H9 (cell line): Measurements from ENCODE around the gene ZFAND3. TPM values are rescaled to one million over a fixed set of nuclear protein-coding genes. Genes with fewer than 3 reads are reported as not detected.

Experiments used
- DNase-seq: peaks from one replicate; pipeline ENCODE4 v3.0.0-alpha.2; 2017
- H2AFZ ChIP-seq: one replicate; pipeline ENCODE4 v1.6.1; 2013; ENCODE audit warnings: mild to moderate bottlenecking, low read length, control low read depth, moderate library complexity
- H2AK5ac ChIP-seq: 2 replicates; pipeline ENCODE4 v1.6.1; 2013; ENCODE audit warnings: low read length, control low read depth, mixed read lengths; ENCODE audit not compliant: insufficient read length
- H2BK120ac ChIP-seq: one replicate; pipeline ENCODE4 v1.6.1; 2013; ENCODE audit warnings: low read depth, mild to moderate bottlenecking, low read length, control low read depth, inconsistent platforms; ENCODE audit not compliant: poor library complexity, severe bottlenecking
- H2BK12ac ChIP-seq: 2 replicates; pipeline ENCODE4 v1.6.1; 2013; ENCODE audit warnings: low read length, control low read depth, mixed read lengths, low read depth; ENCODE audit not compliant: insufficient read length
- H2BK15ac ChIP-seq: 2 replicates; pipeline ENCODE4 v1.6.1; 2013; ENCODE audit warnings: low read depth, low read length, control low read depth
- H2BK20ac ChIP-seq: one replicate; pipeline ENCODE4 v1.6.1; 2013; ENCODE audit warnings: low read depth, mild to moderate bottlenecking, low read length, control low read depth, inconsistent platforms; ENCODE audit not compliant: poor library complexity, severe bottlenecking
- H2BK5ac ChIP-seq: 2 replicates; pipeline ENCODE4 v1.6.1; 2013; ENCODE audit warnings: low read length, control low read depth, mixed read lengths; ENCODE audit not compliant: insufficient read length
- H3K14ac ChIP-seq: 2 replicates; pipeline ENCODE4 v1.6.1; 2013; ENCODE audit warnings: low read length, control low read depth; ENCODE audit not compliant: insufficient read depth
- H3K18ac ChIP-seq: 2 replicates; pipeline ENCODE4 v1.6.1; 2013; ENCODE audit warnings: low read depth, mild to moderate bottlenecking, mixed read lengths, low read length, control low read depth; ENCODE audit not compliant: insufficient read length
- H3K23ac ChIP-seq: 2 replicates; pipeline ENCODE4 v1.6.1; 2013; ENCODE audit warnings: low read length, control low read depth, mixed read lengths, low read depth; ENCODE audit not compliant: insufficient read length
- H3K23me2 ChIP-seq: 2 replicates; pipeline ENCODE4 v1.6.1; 2013; ENCODE audit warnings: low read depth, mild to moderate bottlenecking, mixed read lengths, low read length, control low read depth; ENCODE audit not compliant: insufficient read length, poor library complexity, severe bottlenecking
- H3K27ac ChIP-seq: 2 replicates; pipeline ENCODE4 v1.5.1; 2013; ENCODE audit warnings: low read length, control low read depth, mixed read lengths, low read depth; ENCODE audit not compliant: insufficient read length
- H3K27me3 ChIP-seq: 2 replicates; pipeline ENCODE4 v1.6.1; 2013; ENCODE audit warnings: low read length, control low read depth, inconsistent platforms; ENCODE audit not compliant: insufficient read depth
- H3K4ac ChIP-seq: 2 replicates; pipeline ENCODE4 v1.6.1; 2013; ENCODE audit warnings: low read depth, mild to moderate bottlenecking, control low read depth, inconsistent platforms, low read length, moderate library complexity
- H3K4me1 ChIP-seq: 2 replicates; pipeline ENCODE4 v1.6.1; 2013; ENCODE audit warnings: low read length, control low read depth, inconsistent platforms; ENCODE audit not compliant: insufficient read depth
- H3K4me2 ChIP-seq: 2 replicates; pipeline ENCODE4 v1.6.1; 2013; ENCODE audit warnings: low read length, control low read depth, mixed read lengths; ENCODE audit not compliant: insufficient read length, insufficient read depth
- H3K56ac ChIP-seq: 2 replicates; pipeline ENCODE4 v1.6.1; 2013; ENCODE audit warnings: low read depth, mild to moderate bottlenecking, mixed read lengths, low read length, control low read depth; ENCODE audit not compliant: insufficient read length
- H3K79me1 ChIP-seq: 2 replicates; pipeline ENCODE4 v1.6.1; 2013; ENCODE audit warnings: low read depth, mild to moderate bottlenecking, moderate library complexity, low read length, control low read depth, inconsistent platforms; ENCODE audit not compliant: insufficient read depth, poor library complexity, severe bottlenecking
- H3K79me2 ChIP-seq: 2 replicates; pipeline ENCODE4 v1.6.1; 2013; ENCODE audit warnings: low read length, control low read depth, inconsistent platforms; ENCODE audit not compliant: insufficient read depth
- H3K9ac ChIP-seq: 2 replicates; pipeline ENCODE4 v1.6.1; 2013; ENCODE audit warnings: low read length, control low read depth, mixed read lengths; ENCODE audit not compliant: insufficient read length; ENCODE audit errors: extremely low read depth
- H3K9me3 ChIP-seq: one replicate; pipeline ENCODE4 v1.6.1; 2013; ENCODE audit warnings: low read depth, low read length, inconsistent platforms; ENCODE audit not compliant: control insufficient read depth
- H3T11ph ChIP-seq: one replicate; pipeline ENCODE4 v1.6.1; 2013; ENCODE audit warnings: mild to moderate bottlenecking, low read length, control low read depth, inconsistent platforms
- H4K20me1 ChIP-seq: one replicate; pipeline ENCODE4 v1.6.1; 2013; ENCODE audit not compliant: control insufficient read depth, insufficient read length, insufficient read depth
- H4K5ac ChIP-seq: 2 replicates; pipeline ENCODE4 v1.6.1; 2013; ENCODE audit warnings: low read depth, mild to moderate bottlenecking, mixed read lengths, low read length, control low read depth; ENCODE audit not compliant: insufficient read length
- H4K8ac ChIP-seq: replicated peaks from 2 replicates; pipeline ENCODE4 v1.6.1; 2013; ENCODE audit warnings: low read length, control low read depth, mixed read lengths, low read depth; ENCODE audit not compliant: insufficient read length
- H4K91ac ChIP-seq: 2 replicates; pipeline ENCODE4 v1.6.1; 2013; ENCODE audit warnings: low read depth, mild to moderate bottlenecking, moderate library complexity, mixed read lengths, low read length, control low read depth; ENCODE audit not compliant: insufficient read length
- H3K27ac Mint-ChIP-seq, 3 experiments: 2 replicates in 2 of 3; 3 replicates in 1 of 3; pipeline ENCODE4 v1.8.0; 2020 to 2021; ENCODE audit warnings: mixed read lengths in 3 of 3, mild to moderate bottlenecking in 1 of 3, moderate library complexity in 1 of 3
- H3K27me3 Mint-ChIP-seq: 2 replicates; pipeline ENCODE4 v1.8.0; 2021; ENCODE audit warnings: low read depth, mild to moderate bottlenecking, moderate library complexity, mixed read lengths
- H3K36me3 Mint-ChIP-seq, 3 experiments: 2 replicates in 2 of 3; 3 replicates in 1 of 3; pipeline ENCODE4 v1.8.0; 2020 to 2021; ENCODE audit warnings: low read depth in 3 of 3, mixed read lengths in 3 of 3; ENCODE audit not compliant: insufficient read depth in 1 of 3
- H3K4me1 Mint-ChIP-seq, 2 experiments: 2 replicates each; pipeline ENCODE4 v1.8.0; 2020; ENCODE audit warnings: mixed read lengths in 2 of 2
- H3K4me3 Mint-ChIP-seq, 2 experiments: 2 replicates in 1 of 2; 3 replicates in 1 of 2; pipeline ENCODE4 v1.8.0; 2020 to 2021; ENCODE audit warnings: mild to moderate bottlenecking in 2 of 2, mixed read lengths in 2 of 2, moderate library complexity in 1 of 2
- H3K9me3 Mint-ChIP-seq, 2 experiments: 2 replicates in 1 of 2; 3 replicates in 1 of 2; pipeline ENCODE4 v1.8.0; 2020; ENCODE audit warnings: mild to moderate bottlenecking in 2 of 2, mixed read lengths in 2 of 2, moderate library complexity in 1 of 2
- CTCF ChIP-seq: fragments of 200-600 bp; sonication (generic); conservative IDR thresholded peaks from 3 replicates; pipeline ENCODE4 v1.8.0; 2021; ENCODE audit warnings: antibody characterized with exemption, mild to moderate bottlenecking
- WGBS: extraction: QIAGEN DNeasy Blood & Tissue Kit; methylation state at CpG from one replicate; pipeline ENCODE4 v1.1.7; 2013; ENCODE audit warnings: missing lambda C conversion rate, low lambda C conversion rate, mixed read lengths; ENCODE audit not compliant: insufficient read length; ENCODE audit errors: extremely low coverage; 5-methylcytosine and 5-hydroxymethylcytosine counted together
- total RNA-seq: library from RNA; stranded (reverse); gene quantifications from 2 replicates; pipeline ENCODE4 v1.2.1, GENCODE V29; 2021

The ZFAND3 gene
- total RNA-seq, 1 experiment from 2014 or later: 57.7 TPM

GRCh38 chr6:38103921-38104320 lies 284.4 kb downstream of the ZFAND3 start:
- H3K56ac ChIP-seq: no peak overlapping the region
- no peak overlapping the region for H2AK5ac ChIP-seq
- Mint-ChIP-seq H3K4me3 (no peak overlapping the region), H3K27ac (no peak overlapping the region), H3K4me1 (no peaks in the 10 kb centered on the region), H3K27me3 (no peaks in the 10 kb centered on the region), H3K9me3 (no peaks in the 10 kb centered on the region), H3K36me3 (no peaks in the 10 kb centered on the region; a peak in 1 of 7 replicates)
- no peaks in the 10 kb centered on the region for H3K23me2 ChIP-seq
- H3K9ac ChIP-seq: no peak overlapping the region
- H2BK20ac ChIP-seq: no peak overlapping the region
- no peak for DNase-seq
- H3K4ac ChIP-seq: no peak overlapping the region
- H3K79me2 ChIP-seq: no peaks in the 10 kb centered on the region
- H3K23ac ChIP-seq: no peak overlapping the region
- WGBS: no CpG with 5 or more reads among the region's 3 CpGs
- H4K20me1 ChIP-seq: no peaks in the 10 kb centered on the region
- H4K8ac ChIP-seq: no peak overlapping the region
- TF ChIP-seq CTCF: no peak
- no peak overlapping the region for H3K14ac ChIP-seq
- no peak overlapping the region for H2AFZ ChIP-seq
- H3K4me1 ChIP-seq: no peaks in the 10 kb centered on the region
- H3K18ac ChIP-seq: no peak overlapping the region
- H3T11ph ChIP-seq: no peak overlapping the region
- H3K27ac ChIP-seq: no peak overlapping the region
- no peaks in the 10 kb centered on the region for H3K27me3 ChIP-seq
- no peak overlapping the region for H2BK120ac ChIP-seq
- H2BK5ac ChIP-seq: no peak overlapping the region
- H4K5ac ChIP-seq: no peak overlapping the region
- H3K4me2 ChIP-seq: no peak overlapping the region
- no peak overlapping the region for H2BK12ac ChIP-seq
- H4K91ac ChIP-seq: no peak overlapping the region
- H2BK15ac ChIP-seq: no peak overlapping the region; the same call in 1 of the 2 replicates
- H3K9me3 ChIP-seq: no peaks in the 10 kb centered on the region
- no peaks in the 10 kb centered on the region for H3K79me1 ChIP-seq
